Lung microvascular endothelial cell (primary cell): ENCODE data around the gene OFD1. TPM values are rescaled to one million over a fixed set of nuclear protein-coding genes. Genes with fewer than 3 reads are reported as not detected.

Source experiments
- DNase-seq, 2 donors: peaks; one replicate each; pipeline versions ENCODE4 v3.0.0 to v3.0.0-alpha.2; 2010; ENCODE audit warnings: low read depth in 2 of 2
- total RNA-seq: library from RNA; depleted of rRNA; stranded (reverse); fragments of >200 nt; gene quantifications from 2 replicates; pipeline ENCODE4 v1.2.1, GENCODE V29; 2014

The OFD1 gene
- total RNA-seq, 1 donor from 2014 or later: 5.6 TPM

GRCh38 chrX:13794417-13794816 is 59.9 kb downstream of the OFD1 start:
- no peak for DNase-seq

- DNase-seq: no peak
These were observed 63.0 kb downstream of the OFD1 start for GRCh38 chrX:13797512-13797911.

DNA sequence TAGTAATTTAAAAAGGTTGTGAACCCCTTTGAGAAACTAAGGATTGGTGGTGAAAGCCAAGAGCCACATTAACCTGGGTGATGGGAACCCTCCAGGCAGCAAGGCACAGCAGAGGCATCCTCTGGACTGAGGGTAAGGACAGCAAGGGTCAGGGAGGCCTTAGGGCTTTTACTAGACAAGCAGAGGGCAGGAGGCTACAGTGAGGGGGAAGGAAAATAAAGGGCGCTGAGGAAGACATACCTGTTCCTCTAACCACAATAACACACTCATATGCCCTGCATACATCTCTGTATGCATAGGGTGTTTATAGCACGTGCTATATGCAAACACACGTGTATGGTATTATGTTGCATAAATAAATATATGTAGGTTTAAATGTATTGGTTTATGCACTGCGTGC is 63.6 kb downstream of the OFD1 start:
- DNase-seq: no peak

DNA sequence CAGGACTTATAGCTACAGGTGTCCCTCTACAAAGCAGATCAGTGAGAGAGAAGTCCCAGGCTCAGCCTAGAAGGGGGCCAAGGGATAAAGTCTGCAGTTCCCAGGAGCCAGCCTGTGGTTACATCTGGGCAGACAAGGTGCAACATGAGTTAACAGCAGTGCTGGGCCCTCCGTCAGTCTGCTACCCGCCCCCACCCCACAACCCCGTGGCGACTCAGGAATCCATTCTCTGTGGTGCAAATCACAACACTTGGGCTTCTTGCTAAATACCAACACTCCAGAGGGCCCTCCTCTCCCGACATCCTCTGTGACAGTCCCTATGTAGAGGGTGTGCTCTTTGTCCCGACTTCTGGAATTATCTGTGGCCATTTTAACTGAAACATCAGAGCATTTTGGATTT is 68.6 kb downstream of the OFD1 start:
- no peak for DNase-seq

DNA sequence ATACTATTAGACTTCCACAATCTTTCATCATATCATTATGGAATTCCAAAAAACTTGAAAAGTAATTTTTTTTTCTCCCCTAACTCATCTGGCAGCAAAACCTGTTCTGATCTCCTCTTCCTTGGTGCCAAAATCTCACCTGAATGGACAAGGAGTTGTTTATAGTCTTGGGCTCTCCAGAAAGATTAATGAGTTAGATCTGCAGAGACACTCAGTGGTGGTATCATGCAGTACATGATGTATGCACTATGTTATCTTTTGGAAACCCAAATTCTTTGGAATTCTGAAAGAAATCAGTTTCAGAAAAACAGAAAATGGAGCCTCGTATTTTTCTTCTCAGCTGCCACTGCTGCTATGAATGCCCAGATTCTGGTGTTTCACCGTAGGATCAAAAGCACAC is 70.7 kb downstream of the OFD1 start:
- no peak for DNase-seq

GRCh38 chrX:13808293-13808692 is 73.7 kb downstream of the OFD1 start:
- DNase-seq: no peak

DNA sequence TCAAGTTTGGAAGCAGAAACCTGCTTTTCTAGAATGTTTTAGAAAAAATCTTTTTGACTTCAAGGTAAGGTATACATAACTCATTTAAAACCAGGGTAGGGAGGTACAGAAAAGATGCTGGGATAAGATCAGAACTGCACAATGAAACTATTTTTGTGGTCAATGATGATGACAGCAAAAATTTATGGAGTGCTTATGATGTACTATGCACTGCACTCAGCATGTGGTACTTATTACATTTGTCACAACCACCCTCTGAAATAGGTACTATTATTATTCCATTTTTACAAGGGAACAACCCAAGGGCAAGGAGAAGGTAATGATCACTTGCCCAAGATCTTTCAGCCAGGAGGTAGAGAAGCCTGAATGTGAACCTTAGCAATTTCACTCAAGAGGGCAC is 74.3 kb downstream of the OFD1 start:
- no peak for DNase-seq

DNA sequence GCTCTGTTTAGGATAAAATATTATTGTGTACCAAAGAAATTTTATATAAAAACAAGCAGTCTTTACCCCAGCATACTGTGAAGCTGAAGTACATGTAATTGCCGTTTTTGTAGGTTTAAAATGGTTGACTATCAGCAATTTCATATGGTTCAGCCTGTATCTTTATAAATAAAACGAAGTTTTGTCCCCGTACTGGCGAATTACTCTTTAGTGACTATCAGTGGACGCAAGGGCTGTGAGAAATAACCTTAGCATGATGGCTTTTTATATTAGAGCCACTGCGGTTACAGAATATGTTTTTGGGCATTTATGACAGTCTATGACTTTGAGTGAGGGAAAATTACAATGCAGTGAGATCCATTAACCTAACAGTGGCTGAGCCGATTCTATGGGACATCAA is 81.1 kb downstream of the OFD1 start:
- no peak for DNase-seq

DNA sequence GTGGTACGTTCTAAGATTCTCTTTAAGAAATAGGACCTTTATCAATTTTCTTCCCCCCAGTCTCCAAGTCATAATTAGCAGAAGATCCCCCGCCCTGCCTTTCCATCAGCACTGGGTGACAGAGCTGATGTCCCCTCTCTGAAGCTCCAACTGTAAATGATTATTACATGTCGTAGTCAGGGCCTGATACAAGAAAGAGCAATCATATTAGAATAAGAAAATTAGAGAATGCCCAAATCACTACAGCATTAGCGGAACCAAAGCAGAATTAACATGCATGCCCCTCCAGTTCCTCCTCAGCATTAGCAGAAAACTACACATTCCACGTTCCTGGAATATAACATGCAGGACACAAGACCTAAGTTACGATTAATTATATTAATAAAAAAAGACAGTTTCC is 81.6 kb downstream of the OFD1 start:
- no peak for DNase-seq

DNA sequence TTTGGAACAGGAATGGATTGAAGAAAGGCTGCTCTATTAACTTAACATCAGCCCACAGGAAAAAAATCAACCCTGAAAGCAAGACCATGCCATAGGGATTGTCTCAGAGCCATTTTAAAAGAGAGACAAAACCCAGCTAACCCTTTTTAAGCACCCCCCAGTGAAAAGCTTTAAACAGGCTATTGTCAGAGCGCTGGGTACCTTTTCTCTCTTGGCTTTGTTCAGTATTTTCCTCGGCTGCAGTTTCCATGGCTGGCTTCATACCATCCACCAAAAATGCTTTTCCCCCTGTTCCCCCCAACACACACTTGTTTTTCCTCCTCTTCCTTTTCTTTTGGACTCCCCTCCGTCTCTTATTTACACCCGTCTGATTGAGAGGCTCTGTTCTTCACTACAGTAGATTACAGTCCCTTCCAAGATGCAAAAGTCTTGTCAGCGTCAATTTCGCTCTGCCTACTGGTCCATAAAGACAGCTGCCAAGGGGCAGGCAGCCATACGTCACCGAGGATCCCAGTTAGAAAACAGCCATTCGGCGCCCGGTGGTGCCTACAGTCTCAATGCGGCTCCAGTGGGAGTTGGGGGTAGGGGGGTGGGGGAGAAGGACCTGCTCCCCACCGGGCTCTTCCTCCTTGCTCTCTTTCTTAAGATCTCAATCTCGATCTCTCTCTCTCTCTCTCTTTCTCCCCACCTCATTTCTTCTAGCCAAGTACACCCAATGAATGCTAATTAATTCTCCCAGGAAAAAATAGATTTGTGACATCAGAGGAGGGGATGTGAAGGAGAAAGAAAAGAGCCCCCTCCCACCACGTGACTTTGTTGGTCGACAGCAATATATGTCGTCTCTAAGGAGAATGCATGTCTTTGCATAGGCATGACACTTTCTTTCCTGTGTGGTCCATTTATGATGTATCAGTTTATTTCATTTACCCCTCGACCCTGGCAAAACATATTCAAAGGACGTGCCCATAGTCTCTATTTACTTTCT is 82.4 kb downstream of the OFD1 start, which contains the start of gene GPM6B:
TSS of gene GPM6B (minus strand) at position 451 of the 985 bp plus-strand sequence. CDS start at position 262, 189 bp downstream.
- no peak for DNase-seq

Other genes with a start within 250 kb of the OFD1 start
- gene EGFL6, start 165.1 kb upstream of the OFD1 start, total RNA-seq: not detected in 2 replicates
- gene TCEANC, start 81.6 kb upstream of the OFD1 start, total RNA-seq: 0.65 and 3.2 TPM in 2 replicates
- 14.4 and 17.5 TPM in 2 replicates for gene RAB9A, start 45.6 kb upstream of the OFD1 start, total RNA-seq
- 10.9 TPM in 2 replicates for gene TRAPPC2, start 128 bp upstream of the OFD1 start, total RNA-seq
- gene GPM6B, start 82.3 kb downstream of the OFD1 start, total RNA-seq: 0.22 TPM in 1 of 2 replicates, not detected in the other